K562 (cell line): ENCODE results near the gene ALOXE3. TPM values are rescaled to one million over a fixed set of nuclear protein-coding genes. Genes with fewer than 3 reads are reported as not detected.

Experiments
- CGGBP1 ChIP-seq: fragments of 250-450 bp; sonication (Bioruptor Pico); IDR thresholded peaks from 2 replicates; pipeline ENCODE4 v1.9.0; 2021; ENCODE audit warnings: mild to moderate bottlenecking
- GTF2E2 ChIP-seq: fragments of 200-800 bp; sonication (Bioruptor generic); IDR thresholded peaks from 2 replicates; pipeline ENCODE4 v1.6.1; 2016; ENCODE audit warnings: missing genetic modification characterization, missing compliant biosample characterization
- ILK ChIP-seq: fragments of 450-650 bp; IDR thresholded peaks from 2 replicates; pipeline ENCODE4 v1.6.1; 2016; ENCODE audit warnings: missing genetic modification characterization, low read depth, mild to moderate bottlenecking, missing compliant biosample characterization, moderate library complexity, borderline replicate concordance
- IRF1 ChIP-seq: sonication (generic); formaldehyde crosslinking; IDR thresholded peaks from 2 replicates; pipeline ENCODE4 v1.8.0; 2022; ENCODE audit warnings: missing genetic modification reagents, mild to moderate bottlenecking, borderline replicate concordance
- NEUROD1 ChIP-seq: fragments of 150-350 bp; IDR thresholded peaks from 2 replicates; pipeline ENCODE4 v1.6.1; 2014; ENCODE audit warnings: borderline replicate concordance, low read length, low read depth; ENCODE audit not compliant: partially characterized antibody
- PHF21A ChIP-seq: fragments of 450-650 bp; IDR thresholded peaks from 2 replicates; pipeline ENCODE4 v1.6.1; 2017; ENCODE audit warnings: low read depth, borderline replicate concordance
- POLR3A ChIP-seq: IDR thresholded peaks from 2 replicates; pipeline ENCODE4 v1.6.1; 2011; ENCODE audit warnings: borderline replicate concordance, mild to moderate bottlenecking, moderate library complexity; ENCODE audit not compliant: insufficient read length, insufficient read depth; ENCODE audit errors: extremely low read depth
- RNF219 ChIP-seq: fragments of 250-450 bp; sonication (Bioruptor Pico); IDR thresholded peaks from 2 replicates; pipeline ENCODE4 v1.5.0; 2022; ENCODE audit warnings: mild to moderate bottlenecking
- SPI1 ChIP-seq: IDR thresholded peaks from 2 replicates; pipeline ENCODE4 v1.6.1; 2011; ENCODE audit warnings: low read depth, low read length, control low read depth, borderline replicate concordance
- SRF ChIP-seq, 2 experiments: fragments of 250-450, 450-650 bp in 1 of 2; sonication (Bioruptor Pico) in 1 of 2; sonication (generic) in 1 of 2; formaldehyde crosslinking; IDR thresholded peaks; 2 replicates each; pipeline versions ENCODE4 v1.5.0 to v1.5.1; 2020 to 2022; ENCODE audit warnings: mild to moderate bottlenecking in 1 of 2, missing genetic modification reagents in 1 of 2
- TGIF2 ChIP-seq: sonication (generic); formaldehyde crosslinking; IDR thresholded peaks from 2 replicates; pipeline ENCODE4 v1.8.1; 2022; ENCODE audit warnings: mild to moderate bottlenecking, missing genetic modification reagents, moderate library complexity
- TOE1 ChIP-seq, 2 experiments: fragments of 450-650 bp in 1 of 2; sonication (generic) in 1 of 2; formaldehyde crosslinking in 1 of 2; IDR thresholded peaks; 2 replicates each; pipeline versions ENCODE4 v1.7.1 to v1.8.0; 2016 to 2022; ENCODE audit warnings: borderline replicate concordance in 2 of 2, mild to moderate bottlenecking in 2 of 2, antibody characterized with exemption in 1 of 2, inconsistent platforms in 1 of 2, low read depth in 1 of 2, missing genetic modification reagents in 1 of 2, moderate library complexity in 1 of 2
- TRIM28 ChIP-seq: fragments of 450-650 bp; IDR thresholded peaks from 2 replicates; pipeline ENCODE4 v1.6.1; 2017
- ZBTB1 ChIP-seq: sonication (generic); formaldehyde crosslinking; IDR thresholded peaks from 2 replicates; pipeline ENCODE4 v1.8.1; 2023; ENCODE audit warnings: missing genetic modification reagents, low read depth, mild to moderate bottlenecking, borderline replicate concordance
- ZBTB17 ChIP-seq: fragments of 450-650 bp; formaldehyde crosslinking; IDR thresholded peaks from 2 replicates; pipeline ENCODE4 v1.4.0; 2020; ENCODE audit warnings: mild to moderate bottlenecking
- ZFP30 ChIP-seq: fragments of 250-450 bp; sonication (Bioruptor Pico); IDR thresholded peaks from 2 replicates; pipeline ENCODE4 v1.8.0; 2022; ENCODE audit warnings: moderate library complexity, mild to moderate bottlenecking, inconsistent platforms, borderline replicate concordance
- ZNF609 ChIP-seq: sonication (generic); formaldehyde crosslinking; IDR thresholded peaks from 2 replicates; pipeline ENCODE4 v1.8.1; 2023; ENCODE audit warnings: missing genetic modification reagents, mild to moderate bottlenecking, borderline replicate concordance
- ZNF77 ChIP-seq: fragments of 250-450 bp; sonication (Bioruptor Pico); IDR thresholded peaks from 2 replicates; pipeline ENCODE4 v1.5.0; 2020
- polyA plus RNA-seq, 8 experiments: library from polyadenylated mRNA; depleted of rRNA in 4 of 8; stranded (reverse) in 5 of 8; unstranded in 3 of 8; fragments of >200 nt; fragmentation: Nextera tagmentation in 2 of 8; fragmentation: Illumina TruSeq in 1 of 8; extraction: Ambion mirVana in 2 of 8; extraction: Trizol in 1 of 8; gene quantifications; 2 replicates each; pipeline versions ENCODE4 v1.2.1 to v1.2.3, GENCODE V29; 2011 to 2014; ENCODE audit warnings: inconsistent platforms in 1 of 8, missing spikeins in 1 of 8
- total RNA-seq, 7 experiments: library from RNA; depleted of rRNA in 6 of 7; stranded (reverse); fragments of >200 nt in 6 of 7; fragmentation: Illumina TruSeq in 2 of 7; extraction: Trizol in 2 of 7; gene quantifications; 2 replicates each; pipeline versions ENCODE4 v1.2.1 to v1.2.3, GENCODE V29; 2011 to 2021; ENCODE audit warnings: low replicate concordance in 1 of 7

The ALOXE3 gene
- total and polyA plus RNA-seq, 9 of the 15 experiments (the other 6 are each of a cell fraction or from before 2014, with no cell fraction given) = 0.04 TPM; not detected in 8

GRCh38 chr17:8151120-8151640 lies 32.9 kb upstream of the ALOXE3 start (continued):
- TF ChIP-seq IRF1 (CRISPR knock-in tag) (no peak), SRF (CRISPR knock-in tag; IDR thresholded peaks at IDR 0.05) (0 out of 4 replicates have a peak, but pooled peaks of 1 of the 2 experiments have one; percentile 50), RNF219 (CRISPR knock-in tag) (no peak), TRIM28 (no peak), CGGBP1 (CRISPR knock-in tag) (no peak), ZNF77 (CRISPR knock-in tag) (no peak), TGIF2 (CRISPR knock-in tag) (no peak), POLR3A (no peak), SPI1 (no peak), ZFP30 (CRISPR knock-in tag) (no peak), PHF21A (no peak), TOE1 (IDR thresholded peaks at IDR 0.05; ENCODE audit: borderline replicate concordance) (no peak), TOE1 (CRISPR knock-in tag; IDR thresholded peaks at IDR 0.05; ENCODE audit: borderline replicate concordance, low read depth) (no peak), NEUROD1 (no peak), ILK (tag) (no peak), ZBTB1 (CRISPR knock-in tag) (no peak), GTF2E2 (tag) (0 out of 2 replicates have a peak, but pooled peaks have one; percentile 31), ZBTB17 (CRISPR knock-in tag) (no peak), ZNF609 (CRISPR knock-in tag) (no peak)
